Epithelial cell of prostate (primary cell): ENCODE results near the gene NSD1.
A peak's percentile ranks its signal among the peaks of the same experiment; 100 is the strongest.
"Not testable (repeated sequence)": the region's sequence is repeated elsewhere in the genome, so short reads cannot be mapped to it uniquely, and the experiment has no call there.

Experiments used
- DNase-seq: peaks from one replicate; pipeline ENCODE4 v3.0.0-alpha.2; 2011; ENCODE audit warnings: low read depth, low spot score
- H3K27ac ChIP-seq: fragments of 450-650 bp; 2 replicates; pipeline ENCODE4 v1.5.1; 2017; ENCODE audit warnings: mild to moderate bottlenecking

Gene NSD1

DNA sequence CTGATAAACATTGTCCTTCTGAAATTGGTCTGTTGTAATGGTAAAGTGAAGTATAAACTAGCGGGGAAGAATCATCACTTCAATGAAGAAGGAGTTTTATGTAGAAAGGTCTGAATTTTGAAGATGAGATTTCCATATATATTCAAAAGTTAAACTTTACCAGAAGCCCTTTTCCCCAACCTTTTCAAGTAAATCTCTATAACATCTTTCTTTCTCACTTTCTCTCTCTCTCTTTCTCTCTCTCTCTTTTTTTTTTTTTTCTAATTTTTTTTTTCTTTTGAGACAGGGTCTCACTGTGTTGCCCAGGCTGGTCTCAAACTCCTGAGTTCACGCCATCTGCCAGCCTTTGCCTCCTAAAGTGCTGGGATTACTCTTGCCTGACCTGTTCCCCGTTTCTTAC lies 78.7 kb downstream of the NSD1 start:
- H3K27ac ChIP-seq: no peak overlapping the region
- DNase-seq: no peak

DNA sequence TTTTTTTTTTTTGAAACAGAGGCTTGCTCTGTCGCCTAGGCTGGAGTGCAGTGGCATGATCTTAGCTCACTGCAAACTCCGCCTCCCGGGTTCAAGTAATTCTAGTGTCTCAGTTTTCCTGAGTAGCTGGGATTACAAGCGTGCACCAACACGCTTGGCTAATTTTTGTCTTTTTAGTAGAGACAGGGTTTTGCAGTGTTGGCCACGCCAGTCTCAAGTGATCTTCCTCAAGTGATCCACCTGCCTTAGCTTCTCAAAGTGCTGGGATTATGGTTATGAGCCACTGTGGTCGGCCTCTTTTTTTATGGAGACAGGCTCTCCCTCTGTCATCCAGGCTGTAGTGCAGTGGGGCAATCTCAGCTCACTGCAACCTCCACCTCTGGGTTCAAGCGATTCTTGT lies 87.0 kb downstream of the NSD1 start:
- DNase-seq: no peak
- H3K27ac ChIP-seq: peak overlapping the region; percentile 5

DNA sequence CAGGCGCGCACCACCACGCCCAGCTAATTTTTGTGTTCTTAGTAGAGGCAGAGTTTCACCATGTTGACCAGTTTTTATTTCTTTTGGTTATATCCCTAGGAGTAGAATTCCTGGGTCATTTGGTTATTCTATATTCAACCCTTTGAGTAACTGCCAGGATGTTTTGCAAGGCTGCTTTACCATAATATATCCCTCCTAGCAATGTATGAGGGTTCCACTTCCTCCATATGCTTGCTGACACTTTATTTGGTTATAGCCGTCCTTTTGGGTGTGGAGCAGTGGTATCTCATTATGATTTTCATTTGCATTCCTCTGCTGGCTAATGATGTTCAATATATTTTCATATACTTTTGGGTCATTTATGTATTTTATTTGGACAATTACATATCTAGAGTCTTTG lies 88.7 kb downstream of the NSD1 start:
- DNase-seq: no peak
- H3K27ac ChIP-seq: no peak overlapping the region

DNA sequence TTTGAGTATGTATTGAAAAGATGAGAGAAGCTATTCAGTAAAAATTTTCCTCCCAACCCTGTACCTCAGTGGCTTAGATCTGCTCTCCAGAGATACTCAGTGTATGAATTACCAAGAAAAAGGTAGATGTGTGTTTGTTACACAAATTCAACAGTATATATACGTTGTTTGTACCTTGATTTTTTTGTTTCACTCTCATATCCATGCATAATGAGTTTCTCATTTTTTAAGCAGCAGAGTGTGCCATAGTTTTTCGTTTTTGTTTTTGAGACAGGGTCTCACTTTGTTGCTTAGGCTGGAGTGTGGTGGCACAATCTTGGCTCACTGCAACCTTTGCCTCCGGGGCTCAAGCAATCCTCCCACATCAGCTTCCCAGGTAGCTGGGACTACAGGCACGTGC lies 92.2 kb downstream of the NSD1 start:
- no peak for DNase-seq
- no peak overlapping the region for H3K27ac ChIP-seq

DNA sequence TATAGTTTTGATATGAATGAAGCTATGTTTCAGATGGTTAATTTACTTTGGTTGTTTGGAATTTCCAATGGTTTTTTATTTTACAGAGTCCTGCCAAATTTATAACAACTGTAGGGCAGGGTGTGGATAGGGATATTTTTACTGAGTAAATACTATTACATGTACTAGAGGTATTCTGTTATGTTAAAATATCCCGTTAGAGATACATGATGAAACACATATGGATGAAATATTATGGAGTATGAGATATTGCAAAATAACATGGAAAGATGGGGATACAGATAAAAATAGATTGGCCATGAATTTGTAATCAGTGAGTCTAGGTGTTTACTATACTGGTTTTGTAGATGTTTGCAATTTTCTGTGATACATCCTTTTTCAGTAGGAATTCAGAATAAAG lies 93.3 kb downstream of the NSD1 start:
- no peak for DNase-seq
- H3K27ac ChIP-seq: no peak overlapping the region

DNA sequence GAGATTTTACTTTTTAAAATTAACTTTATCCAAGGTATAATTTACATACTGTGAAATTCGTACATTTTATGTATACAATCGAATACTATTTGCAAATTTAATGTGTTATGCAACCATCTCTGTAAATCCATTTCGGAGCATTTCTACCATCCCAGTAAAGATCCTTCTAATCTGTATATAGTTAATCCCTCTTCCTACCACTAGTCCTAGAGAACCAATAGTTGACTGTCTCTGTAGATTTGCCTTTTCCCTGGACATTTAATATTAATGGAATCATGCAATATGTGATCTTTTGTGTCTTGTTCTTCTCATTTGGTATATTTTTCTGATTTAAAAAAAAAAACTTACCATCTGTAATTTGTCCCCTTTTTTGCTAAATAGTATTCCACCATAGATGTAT lies 95.2 kb downstream of the NSD1 start:
- H3K27ac ChIP-seq: no peak overlapping the region
- DNase-seq: no peak

DNA sequence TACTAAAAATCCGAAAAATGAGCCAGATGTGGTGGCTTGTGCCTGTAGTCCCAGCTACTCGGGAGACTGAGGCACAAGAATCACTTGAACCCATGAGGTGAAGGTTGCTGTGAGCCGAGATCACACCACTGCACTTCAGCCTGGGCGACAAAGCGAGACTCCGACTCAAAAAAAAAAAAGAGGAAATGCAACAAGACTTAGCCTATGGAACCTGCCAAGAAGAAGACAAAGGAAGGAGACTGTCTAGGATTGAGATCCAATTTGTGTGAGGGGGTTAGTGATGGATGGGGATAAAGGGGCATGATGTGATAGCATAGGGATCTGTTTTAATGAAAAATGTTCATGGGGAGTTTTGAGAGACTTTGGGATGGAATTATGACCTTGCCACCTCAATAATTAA lies 97.1 kb downstream of the NSD1 start:
- no peak for DNase-seq
- H3K27ac ChIP-seq: no peak overlapping the region

DNA sequence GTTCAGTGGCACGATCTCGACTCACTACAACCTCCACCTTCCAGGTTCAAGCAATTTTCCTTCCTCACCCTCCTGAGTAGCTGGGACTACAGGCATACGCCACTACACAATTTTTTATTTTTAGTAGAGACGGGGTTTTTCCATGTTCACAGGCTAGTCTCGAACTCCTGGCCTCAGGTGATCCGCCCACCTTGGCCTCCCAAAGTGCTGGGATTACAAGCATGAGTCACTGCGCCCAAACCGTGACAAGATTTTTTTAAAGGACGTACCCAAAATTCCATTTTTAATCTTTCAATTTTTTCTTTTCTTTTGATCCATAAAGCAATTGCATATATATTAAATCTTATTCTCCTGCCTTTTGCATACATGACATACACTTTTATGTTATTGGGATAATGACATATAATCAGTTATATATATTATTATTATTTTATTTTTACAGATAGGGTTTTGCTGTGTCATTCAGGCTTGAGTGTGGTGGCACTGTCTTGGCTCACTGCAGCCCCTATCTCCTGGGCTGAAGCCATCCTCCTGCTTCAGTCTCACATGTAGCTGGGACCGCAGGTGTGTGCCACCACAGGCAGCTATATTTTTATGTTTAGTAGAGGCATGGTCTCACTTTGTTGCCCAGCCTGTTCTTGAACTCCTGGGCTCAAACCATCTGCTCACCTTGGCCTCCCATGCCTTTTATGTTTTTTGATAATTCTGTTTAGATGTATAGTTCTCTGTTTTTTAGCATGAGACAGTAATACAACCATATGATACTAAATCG lies 98.1 kb downstream of the NSD1 start:
- DNase-seq: no peak
- no peak overlapping the region for H3K27ac ChIP-seq

DNA sequence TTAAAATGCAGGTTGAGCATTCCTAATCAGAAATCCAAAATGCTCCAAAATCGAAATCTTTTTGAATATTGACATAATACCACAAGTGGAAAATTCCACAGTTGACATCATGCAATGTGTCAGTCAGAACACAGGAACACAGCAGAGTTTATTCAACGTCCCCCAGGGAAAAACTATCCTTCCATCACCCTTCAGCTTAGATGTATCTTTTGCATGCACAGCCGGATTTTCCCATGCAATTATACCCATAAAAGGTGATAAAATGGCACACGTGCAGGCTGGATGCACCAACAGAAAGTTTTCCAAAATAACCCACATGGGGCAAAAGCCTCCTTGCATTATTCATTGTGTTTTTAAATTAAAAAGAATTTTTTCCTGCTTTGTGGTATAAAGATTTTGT lies 98.8 kb downstream of the NSD1 start:
- H3K27ac ChIP-seq: peak overlapping the region; percentile 42
- DNase-seq: no peak

DNA sequence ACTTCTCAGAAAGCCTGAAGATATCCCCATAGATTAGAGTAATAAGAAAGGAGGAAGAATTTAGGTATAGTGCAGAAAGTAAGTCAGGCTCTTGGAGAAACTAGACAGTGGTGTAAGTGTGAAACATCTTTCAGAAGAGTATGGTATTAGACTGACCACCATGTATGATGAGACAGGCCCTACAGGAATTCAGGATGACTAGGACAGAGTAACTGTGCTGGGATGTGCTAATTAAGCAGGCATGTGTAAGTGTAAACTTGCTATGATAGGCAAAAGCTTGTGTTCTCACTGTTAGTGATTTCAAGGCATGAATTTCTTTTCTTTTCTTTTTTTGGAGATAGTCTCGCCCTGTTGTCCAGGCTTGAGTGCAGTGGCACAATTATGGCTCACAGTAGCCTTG lies 99.2 kb downstream of the NSD1 start:
- DNase-seq: peak; percentile 20
- H3K27ac ChIP-seq: peak overlapping the region; percentile 42

DNA sequence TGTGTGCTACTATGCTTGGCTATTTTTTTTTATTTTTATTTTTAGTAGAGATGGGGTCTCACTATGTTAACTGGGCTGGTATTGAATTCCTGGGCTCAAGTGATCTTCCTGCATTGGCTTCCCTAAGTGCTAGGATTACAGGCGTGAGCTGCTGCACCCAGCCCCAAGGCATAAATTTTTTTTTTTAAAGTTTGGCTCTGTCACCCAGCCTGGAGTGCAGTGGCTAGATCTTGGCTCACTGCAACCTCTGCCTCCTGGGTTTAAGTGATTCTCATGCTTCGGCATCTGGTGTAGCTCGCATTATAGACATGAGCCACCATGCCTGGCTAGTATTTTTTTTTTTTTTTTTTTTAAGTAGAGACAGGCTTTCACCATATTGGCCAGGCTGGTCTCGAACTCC lies 99.6 kb downstream of the NSD1 start:
- peak overlapping the region; percentile 42 for H3K27ac ChIP-seq
- DNase-seq: no peak

DNA sequence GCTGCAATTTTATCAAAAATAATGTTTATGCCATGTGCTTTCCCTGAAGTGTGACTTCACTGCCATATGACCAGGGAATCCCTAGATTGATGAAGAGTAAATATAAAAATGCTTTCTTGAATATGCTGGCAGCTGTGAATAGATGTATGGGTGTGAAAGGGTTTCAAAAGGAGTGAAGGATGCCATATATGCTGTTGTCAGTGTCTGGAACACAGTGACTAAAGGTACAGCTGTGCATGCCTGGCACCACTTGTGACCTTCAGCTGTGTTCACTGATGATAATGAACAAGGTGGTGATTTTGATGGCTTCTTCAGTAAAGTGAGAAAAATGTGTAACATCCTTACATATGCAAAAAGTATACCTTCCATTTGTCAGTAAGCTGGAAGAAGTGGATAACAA lies 100.2 kb downstream of the NSD1 start:
- no peak for DNase-seq
- H3K27ac ChIP-seq: no peak overlapping the region

DNA sequence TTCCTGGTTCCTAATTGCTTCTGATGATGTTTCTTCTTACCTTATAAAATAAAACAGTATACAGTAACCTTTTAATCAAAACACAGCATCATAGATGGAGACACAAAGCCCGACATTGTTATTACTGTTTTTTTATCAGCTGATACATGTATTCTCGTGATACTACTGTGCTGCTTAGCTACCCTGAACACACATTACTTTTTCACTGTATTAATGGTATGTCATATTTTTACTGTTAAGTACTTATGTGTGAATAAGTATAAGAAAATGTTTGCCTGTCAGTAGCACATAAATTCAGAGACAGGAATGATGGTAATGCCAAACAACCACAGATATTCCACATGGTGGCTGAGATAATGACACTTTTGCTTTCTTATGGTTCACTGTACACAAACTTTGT lies 101.3 kb downstream of the NSD1 start:
- DNase-seq: no peak
- no peak overlapping the region for H3K27ac ChIP-seq

DNA sequence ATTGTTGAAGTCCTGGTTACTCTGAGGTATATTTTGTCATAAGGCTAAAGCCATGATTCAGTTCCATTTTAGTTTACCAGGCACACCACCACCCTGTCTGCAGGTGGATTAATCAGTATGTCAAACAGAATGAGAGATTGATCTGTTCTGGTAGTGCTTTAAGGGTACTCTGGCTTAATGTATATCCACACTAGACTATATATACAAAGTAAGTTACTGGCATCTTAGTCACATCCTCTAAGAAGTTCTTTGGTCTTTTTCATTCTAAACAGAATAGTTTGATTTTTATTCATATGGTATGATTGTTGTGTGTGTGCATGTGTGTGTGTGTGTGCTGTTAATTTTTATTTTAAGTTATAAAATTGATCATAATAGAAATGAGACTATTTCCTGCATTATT lies 108.2 kb downstream of the NSD1 start:
- no peak for DNase-seq
- no peak overlapping the region for H3K27ac ChIP-seq

DNA sequence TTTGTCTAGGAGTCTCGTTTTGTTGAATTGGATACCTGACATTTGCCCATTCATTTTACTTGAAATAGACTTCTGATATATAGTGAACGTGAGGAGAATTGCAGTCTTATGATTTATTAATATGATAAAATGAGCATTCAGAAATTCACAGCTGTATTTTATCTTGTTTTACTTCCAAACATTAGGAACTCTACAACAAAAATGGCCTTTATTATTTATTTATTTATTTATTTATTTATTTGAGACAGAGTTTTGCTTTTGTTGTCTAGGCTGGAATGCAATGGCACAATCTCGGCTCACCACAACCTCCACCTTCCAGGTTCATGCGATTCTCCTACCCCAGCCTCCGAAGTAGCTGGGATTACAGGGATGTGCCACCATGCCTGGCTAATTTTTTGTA lies 108.7 kb downstream of the NSD1 start:
- no peak overlapping the region for H3K27ac ChIP-seq
- DNase-seq: no peak

DNA sequence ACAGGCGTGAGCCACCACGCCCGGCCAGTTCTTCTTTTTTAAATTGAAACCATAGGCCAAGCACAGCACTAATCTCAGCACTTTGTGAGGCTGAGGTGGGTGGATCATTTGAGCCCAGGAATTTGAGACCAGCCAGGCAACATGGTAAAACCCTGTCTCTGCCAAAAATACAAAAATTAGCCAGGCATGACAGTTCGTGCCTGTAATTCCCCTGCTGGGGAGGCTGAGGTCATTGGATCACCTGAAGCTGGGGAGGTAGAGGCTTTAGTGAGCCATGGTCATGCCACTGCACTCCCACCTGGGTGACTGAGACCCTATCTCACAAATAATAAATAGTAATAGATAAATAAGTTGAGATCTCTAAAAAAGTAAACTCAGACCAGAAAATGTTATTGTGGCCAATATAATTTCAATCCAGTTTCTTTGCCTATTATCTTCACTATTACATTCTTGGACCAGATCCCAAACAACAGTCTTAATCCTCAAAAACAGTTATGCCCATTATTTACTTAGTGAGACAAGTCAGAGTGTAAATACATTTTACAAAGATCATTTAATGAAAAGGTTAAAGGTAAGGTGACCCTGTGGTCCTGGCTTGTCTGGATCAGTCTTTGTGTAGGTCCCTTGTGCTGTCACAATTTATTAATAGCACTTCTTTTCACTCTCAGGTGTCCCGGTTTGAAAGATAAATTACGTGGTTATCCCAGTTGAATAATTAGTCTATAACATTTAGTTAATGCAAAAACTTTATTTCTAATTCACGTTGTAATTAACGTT lies 116.4 kb downstream of the NSD1 start:
- no peak for DNase-seq
- no peak overlapping the region for H3K27ac ChIP-seq

DNA sequence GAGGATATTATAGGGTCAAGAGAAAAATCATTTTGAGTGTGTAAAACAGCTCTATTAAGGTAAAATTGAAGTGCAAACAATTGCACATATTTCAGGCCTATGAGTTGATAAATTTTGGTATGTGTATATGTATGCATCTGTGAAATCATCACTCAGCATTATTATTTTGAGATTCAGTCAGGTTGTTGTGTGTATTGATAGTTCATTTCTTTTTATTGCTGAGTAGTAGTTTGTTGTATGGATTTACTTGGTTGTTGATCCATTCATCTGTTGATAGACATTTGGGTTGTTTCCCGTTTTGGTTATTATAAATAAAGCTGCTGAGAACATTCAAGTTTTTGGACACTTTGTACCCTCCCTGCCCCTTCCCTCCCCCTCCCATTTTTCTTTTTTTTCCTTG lies 119.7 kb downstream of the NSD1 start:
- DNase-seq: no peak
- H3K27ac ChIP-seq: no peak overlapping the region

DNA sequence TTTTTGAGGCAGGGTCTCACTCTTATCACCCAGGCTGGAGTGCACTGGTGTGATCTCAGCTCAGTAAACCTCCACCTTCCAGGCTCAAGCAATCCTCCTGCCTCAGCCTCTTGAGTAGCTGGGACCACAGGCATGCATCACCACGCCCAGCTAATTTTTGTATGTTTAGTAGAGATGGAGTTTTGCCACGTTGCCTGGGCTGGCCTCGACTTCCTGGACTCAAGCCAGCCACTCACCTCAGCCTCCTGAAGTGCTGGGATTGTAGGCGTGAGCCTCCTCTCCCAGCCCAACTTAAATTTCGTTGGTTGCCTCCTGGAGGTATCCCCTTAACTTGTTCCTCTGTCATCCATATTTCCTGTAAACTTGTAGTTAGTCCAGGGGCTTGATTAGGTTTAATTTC lies 122.7 kb downstream of the NSD1 start:
- no peak for DNase-seq
- H3K27ac ChIP-seq: no peak overlapping the region

DNA sequence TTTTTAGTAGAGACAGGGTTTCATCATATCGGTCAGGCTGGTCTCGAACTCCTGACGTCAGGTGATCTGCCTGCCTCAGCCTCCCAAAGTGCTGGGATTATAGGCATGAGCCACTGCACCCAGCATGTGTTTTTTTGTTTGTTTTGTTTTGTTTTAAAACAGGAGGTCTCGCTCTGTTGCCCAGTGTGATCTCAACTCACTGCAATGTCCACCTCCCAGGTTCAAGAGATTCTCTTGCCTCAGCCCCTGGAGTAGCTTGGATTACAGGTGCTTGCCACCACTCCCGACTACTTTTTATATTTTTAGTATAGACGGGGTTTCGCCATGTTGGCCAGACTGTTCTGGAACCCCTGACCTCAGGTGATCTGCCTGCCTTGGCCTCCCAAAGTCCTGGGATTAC lies 125.1 kb downstream of the NSD1 start:
- H3K27ac ChIP-seq, DNase-seq: not testable (repeated sequence)

DNA sequence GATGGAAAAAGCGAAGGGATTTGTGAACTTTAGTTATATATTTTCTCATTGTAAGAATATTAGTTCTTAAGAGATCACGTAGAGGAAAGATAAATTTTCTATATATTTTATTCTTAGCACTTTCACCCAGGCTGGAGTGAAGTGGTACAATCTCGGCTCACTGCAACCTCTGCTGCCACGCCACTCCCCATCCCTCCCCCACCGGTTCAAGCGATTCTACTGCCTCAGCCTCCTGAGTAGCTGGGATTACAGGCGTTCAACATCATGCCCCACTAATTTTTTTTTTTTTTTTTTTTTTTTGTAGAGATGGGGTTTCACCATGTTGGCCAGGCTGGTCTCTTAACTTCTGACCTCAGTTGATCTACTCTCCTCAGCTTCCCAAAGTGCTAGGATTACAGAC lies 127.4 kb downstream of the NSD1 start:
- DNase-seq: no peak
- H3K27ac ChIP-seq: no peak overlapping the region

DNA sequence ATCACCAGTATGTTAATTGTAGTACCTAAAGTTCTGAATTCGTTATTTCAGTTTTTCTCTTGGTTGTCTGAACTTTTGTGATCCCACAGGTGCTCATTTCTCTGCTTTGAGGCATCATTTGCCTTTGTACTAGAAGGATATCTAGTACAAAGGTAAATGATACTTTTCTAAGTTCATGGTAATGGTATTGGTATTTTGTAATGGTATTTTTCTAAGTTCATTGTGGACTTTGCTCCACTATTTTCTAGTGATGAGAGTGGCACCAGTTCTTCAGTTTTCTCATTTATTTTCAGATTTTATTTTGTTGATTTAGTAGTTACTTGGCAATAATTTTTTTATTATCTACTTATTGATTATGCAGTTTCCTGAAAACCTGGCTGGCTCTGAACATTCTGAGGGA lies 127.9 kb downstream of the NSD1 start:
- no peak overlapping the region for H3K27ac ChIP-seq
- no peak for DNase-seq

DNA sequence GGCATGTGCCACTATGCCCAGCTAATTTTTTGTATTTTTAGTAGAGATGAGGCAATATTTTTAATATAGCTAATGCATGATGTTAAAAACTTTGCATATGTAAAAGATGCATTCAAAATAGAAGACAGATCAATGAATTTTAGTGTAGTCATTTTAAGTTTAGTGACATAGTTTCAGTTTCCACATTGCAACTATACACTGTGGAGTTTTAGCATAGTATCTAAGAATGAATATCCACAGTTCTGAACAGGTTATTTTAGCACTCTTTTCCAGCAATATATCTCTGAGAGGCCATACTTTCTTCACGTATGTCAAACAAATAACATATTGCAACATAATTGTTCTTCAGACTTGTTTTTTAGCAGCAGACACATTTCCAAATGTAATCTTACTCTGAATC lies 130.6 kb downstream of the NSD1 start:
- H3K27ac ChIP-seq: no peak overlapping the region
- no peak for DNase-seq
